HT1080 (cell line): Measurements from ENCODE around the gene PSORS1C1. TPM values are rescaled to one million over a fixed set of nuclear protein-coding genes. Genes with fewer than 3 reads are reported as not detected.
"Not testable (repeated sequence)": the region's sequence is repeated elsewhere in the genome, so short reads cannot be mapped to it uniquely, and the experiment has no call there.

Experiments used
- DNase-seq: peaks from one replicate; pipeline ENCODE4 v3.0.0-alpha.2; 2015; ENCODE audit warnings: low read depth
- small RNA-seq: library from RNA; depleted of rRNA; stranded (forward); fragments of <200 nt; gene quantifications from one replicate; pipeline ENCODE3, GENCODE V24; 2014
- total RNA-seq: library from RNA; depleted of rRNA; stranded (reverse); fragments of >200 nt; shearing (Covaris generic); gene quantifications from 2 replicates; pipeline ENCODE4 v1.2.3, GENCODE V29; 2014; rRNA removed

PSORS1C1 gene
- total RNA-seq, 1 experiment from 2014 or later, result 0.64 TPM

DNA sequence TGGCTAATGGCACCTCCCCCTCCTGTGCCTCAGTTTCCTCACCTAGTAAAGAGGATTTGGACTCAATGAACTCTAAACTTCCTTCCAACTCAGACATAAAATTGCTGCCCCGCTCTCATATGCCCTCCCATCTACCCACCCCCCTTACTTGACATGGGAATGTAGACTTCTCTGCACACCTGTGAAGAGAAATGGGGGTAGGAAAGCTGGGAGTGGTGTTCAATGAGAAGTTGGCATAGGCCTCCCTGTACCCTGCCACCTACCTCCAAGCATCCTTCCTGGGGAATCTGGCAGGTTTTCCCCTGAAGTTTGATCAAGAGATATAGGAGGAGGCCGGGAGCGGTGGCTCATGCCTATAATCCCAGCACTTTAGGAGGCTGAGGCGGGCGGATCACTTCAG, 59.8 kb downstream of the PSORS1C1 start:
- DNase-seq, result no peak

DNA sequence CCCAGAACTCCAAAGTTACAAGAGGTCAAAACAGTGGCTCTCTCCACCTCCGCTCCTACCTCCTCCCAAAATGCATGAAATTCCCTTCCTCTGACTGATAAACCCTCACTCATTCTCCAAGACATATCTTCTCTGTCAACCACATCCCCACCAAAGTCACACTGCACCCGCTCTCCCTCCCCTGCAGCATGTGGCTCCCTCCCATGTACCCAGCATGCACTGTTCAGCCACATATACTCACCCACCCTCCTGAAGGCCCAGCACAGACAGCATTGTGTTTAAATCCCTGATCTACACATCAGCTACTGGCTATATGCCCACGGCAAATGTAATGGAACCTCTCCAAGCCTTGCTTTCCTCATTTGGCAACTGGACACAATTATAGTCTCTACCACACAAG, 61.4 kb downstream of the PSORS1C1 start:
- DNase-seq, result no peak

DNA sequence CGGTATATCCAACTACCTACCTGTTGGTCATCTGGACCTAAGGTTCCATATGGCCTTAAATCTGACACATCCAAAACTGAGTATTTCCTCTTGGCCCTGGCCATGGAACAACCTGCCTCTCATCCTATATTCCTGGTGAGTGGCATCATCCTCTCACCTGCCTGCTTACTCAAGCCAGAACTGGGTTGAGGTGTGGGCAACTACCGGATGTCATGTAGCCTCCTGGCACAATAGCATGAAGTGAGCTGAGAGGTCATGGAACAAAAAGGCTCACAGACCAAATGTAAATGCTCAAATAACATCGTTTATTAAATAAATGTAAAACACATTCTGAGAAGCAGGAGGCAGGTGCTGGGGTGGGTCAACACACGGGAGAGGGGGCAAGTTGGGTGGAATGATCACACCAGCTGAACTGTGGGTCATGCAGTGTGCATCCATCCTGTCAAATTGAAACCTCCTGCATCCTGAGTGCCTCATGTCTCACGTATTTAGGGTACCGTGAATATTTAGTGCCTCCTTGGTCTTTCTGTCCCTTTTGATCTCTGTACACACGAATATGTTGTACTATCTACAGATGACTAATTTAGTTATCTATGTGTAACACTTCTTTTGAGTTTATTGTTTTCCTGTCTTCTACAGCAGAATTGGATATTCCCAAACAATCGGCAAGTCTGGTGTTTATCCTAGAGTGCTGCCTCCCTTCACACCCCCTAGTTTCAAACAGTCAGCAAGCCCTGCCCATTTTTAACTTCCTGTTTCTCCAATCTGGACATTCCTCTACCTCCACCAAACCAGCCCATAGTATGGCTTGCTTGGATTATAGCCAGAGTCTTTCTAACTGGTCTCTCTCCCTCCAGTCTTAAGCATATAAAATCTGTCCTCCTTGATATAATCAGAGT, 63.8 kb downstream of the PSORS1C1 start:
- no peak for DNase-seq

DNA sequence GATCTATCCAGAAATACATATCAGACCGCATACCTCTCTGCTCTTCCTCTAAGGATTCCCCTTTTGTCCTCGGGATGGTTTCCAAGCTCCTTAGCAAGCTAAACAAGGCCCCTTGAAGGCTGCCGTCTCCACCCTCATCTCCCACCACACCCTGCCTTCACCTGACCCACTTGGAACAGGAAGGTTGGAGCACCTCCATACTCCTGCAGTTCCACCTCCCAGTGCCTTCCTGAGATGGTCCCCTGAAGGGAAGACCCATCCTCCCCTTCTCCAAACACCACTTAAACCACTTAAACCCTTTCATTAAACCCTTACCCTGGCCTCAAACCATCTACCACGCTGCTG, 64.4 kb downstream of the PSORS1C1 start:
- no peak for DNase-seq

DNA sequence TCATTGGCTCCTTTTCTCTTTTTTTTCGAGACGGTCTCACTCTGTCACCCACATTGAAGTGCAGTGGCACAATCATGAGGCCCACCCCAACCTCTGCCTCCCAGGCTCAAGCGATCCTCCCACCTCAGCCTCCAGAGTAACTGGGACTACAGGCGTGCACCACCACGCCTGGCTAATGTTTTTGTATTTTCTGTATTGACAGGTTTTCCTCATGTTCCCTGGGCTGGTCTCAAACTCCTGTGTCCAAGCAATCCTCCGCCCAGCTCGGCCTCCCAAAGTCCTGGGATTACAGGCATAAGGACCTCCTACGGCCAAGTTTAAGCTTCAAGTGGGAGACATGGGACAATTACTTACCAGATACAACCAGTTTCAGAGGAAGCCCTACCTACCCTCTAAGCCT, 65.3 kb downstream of the PSORS1C1 start:
- DNase-seq, result no peak

DNA sequence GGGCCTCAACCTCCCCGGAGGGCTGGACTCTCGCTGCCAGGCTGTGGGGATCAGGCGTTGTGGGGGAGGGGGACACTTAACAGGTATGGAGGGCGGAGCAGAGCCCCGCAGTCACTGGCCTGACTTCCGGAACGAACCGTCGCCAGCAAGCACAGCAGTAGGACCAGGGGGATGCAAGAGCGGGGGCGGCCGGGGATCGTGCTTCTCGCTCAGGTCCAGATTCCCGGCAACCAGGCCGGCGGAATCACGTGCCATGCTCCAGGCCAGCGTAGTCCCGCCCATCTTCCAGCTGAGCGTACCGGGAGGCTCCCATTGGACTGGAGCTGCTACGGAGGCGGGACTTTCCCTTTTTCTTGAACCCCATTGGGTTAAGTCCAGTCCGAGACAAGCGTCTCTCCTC, 65.9 kb downstream of the PSORS1C1 start:
- DNase-seq, result peak; percentile 92

DNA sequence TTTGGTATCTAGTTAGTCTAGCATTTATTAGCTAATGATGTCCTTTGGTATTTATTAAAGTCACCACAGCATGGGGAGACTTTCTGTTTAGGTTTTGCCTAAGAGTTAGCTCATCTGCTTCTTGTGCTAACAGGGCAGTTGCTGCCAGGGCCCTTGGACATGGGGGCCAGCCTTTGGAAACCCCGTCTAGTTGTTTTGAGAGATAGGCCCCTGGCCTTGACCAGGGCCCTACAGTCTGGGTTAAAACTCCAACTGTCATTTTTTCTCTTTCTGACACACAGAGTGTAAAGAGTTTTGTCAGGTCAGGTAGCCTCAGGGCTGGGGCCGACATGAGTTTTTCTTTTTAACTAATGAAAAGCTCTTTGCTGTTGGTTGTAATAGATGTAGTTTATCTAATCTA, 68.7 kb downstream of the PSORS1C1 start:
- DNase-seq, result not testable (repeated sequence)

DNA sequence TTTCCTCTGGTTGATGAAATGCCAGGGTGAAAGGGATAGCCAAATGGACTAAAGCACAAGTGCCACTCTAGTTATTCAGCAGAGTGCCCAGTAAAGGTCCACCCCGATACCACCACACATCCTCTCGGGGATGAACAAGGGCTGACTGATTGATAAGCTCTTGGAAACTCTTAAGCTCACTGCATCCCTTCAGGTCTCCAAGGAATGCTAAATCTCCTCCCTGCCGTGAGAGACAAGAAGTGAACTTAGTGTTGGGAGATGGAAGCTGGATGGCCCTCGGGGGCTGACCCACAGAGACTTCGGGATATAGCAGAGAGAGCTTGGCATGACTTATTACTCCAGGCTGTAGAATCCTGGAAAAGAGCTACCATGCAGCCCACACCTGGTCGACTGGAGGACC, 69.3 kb downstream of the PSORS1C1 start:
- DNase-seq, result not testable (repeated sequence)

DNA sequence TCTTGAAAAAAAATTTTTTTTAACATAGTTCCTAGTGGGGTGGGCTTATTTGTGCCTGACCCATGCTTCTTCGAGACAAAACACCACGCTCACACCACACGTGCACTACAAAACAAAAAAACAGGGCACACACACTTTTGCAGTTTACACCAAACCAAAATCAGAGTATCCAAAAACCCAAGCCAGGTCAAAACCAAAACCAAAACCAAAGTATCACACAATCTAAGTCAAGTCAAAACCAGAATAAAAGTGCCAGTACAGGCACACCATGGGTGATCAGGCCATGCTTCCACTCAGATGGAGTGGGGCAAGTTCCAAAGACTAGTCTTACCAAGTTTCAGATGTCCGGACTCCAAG, 71.1 kb downstream of the PSORS1C1 start:
- not testable (repeated sequence) for DNase-seq

DNA sequence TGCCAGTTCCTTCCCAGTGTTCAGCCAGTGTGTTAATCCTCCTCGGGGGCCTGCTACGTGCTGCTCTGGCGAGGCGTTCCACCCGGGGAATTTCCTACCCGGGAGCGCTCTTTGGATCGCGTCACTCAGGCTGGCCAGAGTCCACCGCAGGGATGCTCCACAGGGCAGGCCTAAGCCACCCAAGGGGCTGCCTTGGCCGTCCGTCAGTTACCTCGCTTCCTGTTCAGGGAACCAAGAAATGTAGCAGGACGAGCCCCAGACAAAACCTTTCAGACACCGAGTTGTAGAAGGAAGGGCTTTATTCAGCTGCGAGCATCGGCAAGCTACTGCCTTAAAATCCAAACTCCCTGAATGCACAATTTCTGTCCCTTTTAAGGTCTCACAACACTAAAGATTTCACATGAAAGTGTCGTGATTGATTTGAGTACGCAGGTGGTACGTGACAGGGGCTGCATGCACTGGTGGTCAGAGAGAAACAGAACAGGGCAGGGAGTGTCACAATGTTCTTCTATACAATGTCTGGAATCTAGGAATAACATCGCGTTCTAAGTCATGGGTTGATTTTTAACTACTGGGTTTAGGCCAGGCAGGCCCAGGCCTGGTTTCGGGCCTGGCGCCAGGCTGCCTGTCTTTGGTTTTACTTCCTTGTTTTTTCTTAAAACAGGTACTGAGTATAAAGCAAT, 71.6 kb downstream of the PSORS1C1 start:
- no peak for DNase-seq

DNA sequence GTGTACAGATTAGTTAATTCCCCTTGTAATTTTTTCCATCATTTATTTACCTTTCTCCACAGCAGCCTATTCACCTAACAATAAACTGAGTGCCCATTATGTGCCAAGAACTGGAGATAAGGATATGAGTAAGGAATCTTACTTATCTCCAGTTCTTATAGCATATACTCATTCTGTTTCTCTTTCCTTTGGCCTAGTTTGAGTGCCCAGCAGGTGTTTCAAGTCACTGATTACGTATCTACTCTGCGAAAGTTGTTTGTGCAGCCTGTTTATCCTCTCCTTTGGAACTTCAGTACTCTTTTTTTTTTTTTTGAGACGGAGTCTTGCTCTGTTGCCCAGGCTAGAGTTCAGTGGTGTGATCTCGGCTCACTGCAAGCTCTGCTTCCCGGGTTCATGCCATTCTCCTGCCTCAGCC, 73.2 kb downstream of the PSORS1C1 start:
- no peak for DNase-seq

DNA sequence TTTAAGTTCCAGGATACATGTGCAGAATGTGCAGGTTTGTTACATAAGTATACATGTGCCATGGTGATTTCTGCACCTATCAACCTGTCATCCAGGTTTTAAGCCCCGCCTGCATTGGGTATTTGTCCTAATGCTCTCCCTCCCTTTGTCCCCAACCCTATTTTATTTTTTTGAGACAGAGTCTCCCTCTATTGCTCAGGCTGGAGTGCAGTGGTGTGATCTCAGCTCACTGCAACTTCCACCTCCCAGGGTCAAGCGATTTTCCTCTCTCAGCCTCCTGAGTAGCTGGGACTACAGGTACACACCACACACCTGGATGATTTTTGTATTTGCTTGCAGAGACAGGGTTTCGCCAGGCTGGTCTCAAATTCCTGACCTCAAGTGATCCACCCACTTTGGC, 74.6 kb downstream of the PSORS1C1 start:
- not testable (repeated sequence) for DNase-seq

Small RNA genes lying within 50 kb of the gene (small RNA-seq; reads per million reads assigned to genes)
- gene POLR2LP1 (not detected), gene RNU6-1133P (not detected)

Other genes starting within 250 kb of the PSORS1C1 start
- gene DDR1, start 230.3 kb upstream of the PSORS1C1 start, total RNA-seq, result 34.8 and 37.0 TPM in 2 replicates
- 22.2 and 28.0 TPM in 2 replicates for gene GTF2H4, start 206.6 kb upstream of the PSORS1C1 start, total RNA-seq
- 30.7 and 33.1 TPM in 2 replicates for gene VARS2, start 200.6 kb upstream of the PSORS1C1 start, total RNA-seq
- gene SFTA2, start 182.6 kb upstream of the PSORS1C1 start, total RNA-seq, result not detected in 2 replicates
- not detected in 2 replicates for gene MUCL3, start 173.8 kb upstream of the PSORS1C1 start, total RNA-seq
- gene MUC21, start 131.1 kb upstream of the PSORS1C1 start, total RNA-seq, result not detected in 2 replicates
- not detected in 2 replicates for gene MUC22, start 104.3 kb upstream of the PSORS1C1 start, total RNA-seq
- gene C6orf15, start 2.2 kb upstream of the PSORS1C1 start, total RNA-seq, result not detected in 2 replicates
- gene CDSN, start 5.6 kb downstream of the PSORS1C1 start, total RNA-seq, result not detected in 2 replicates
- gene PSORS1C2, start 24.3 kb downstream of the PSORS1C1 start, total RNA-seq, result not detected in 2 replicates
- gene CCHCR1, start 43.0 kb downstream of the PSORS1C1 start, total RNA-seq, result 22.1 and 29.2 TPM in 2 replicates
- 91.0 and 101 TPM in 2 replicates for gene TCF19, start 43.8 kb downstream of the PSORS1C1 start, total RNA-seq
- not detected in 2 replicates for gene POU5F1, start 55.9 kb downstream of the PSORS1C1 start, total RNA-seq
- gene HLA-C, start 157.3 kb downstream of the PSORS1C1 start, total RNA-seq, result 18.8 and 23.1 TPM in 2 replicates
- 11.8 and 15.4 TPM in 2 replicates for gene HLA-B, start 242.4 kb downstream of the PSORS1C1 start, total RNA-seq